Fibroblast of pulmonary artery (primary cell): ENCODE data around the gene PIGL.

Source experiments
- DNase-seq: peaks from one replicate; pipeline ENCODE4 v3.0.0-alpha.2; 2010; ENCODE audit warnings: low read depth
- H3K4me3 ChIP-seq: replicated peaks from 2 replicates; pipeline ENCODE4 v1.5.1; 2011; ENCODE audit warnings: low read depth, mild to moderate bottlenecking, control low read depth, low read length, moderate library complexity
- TF ChIP-seq, protein P1 (sequence below): IDR thresholded peaks from 2 replicates; pipeline ENCODE4 v1.5.1; 2011; ENCODE audit warnings: mild to moderate bottlenecking, control low read depth, low read length, inconsistent platforms; ENCODE audit errors: missing control alignments

PIGL gene

DNA sequence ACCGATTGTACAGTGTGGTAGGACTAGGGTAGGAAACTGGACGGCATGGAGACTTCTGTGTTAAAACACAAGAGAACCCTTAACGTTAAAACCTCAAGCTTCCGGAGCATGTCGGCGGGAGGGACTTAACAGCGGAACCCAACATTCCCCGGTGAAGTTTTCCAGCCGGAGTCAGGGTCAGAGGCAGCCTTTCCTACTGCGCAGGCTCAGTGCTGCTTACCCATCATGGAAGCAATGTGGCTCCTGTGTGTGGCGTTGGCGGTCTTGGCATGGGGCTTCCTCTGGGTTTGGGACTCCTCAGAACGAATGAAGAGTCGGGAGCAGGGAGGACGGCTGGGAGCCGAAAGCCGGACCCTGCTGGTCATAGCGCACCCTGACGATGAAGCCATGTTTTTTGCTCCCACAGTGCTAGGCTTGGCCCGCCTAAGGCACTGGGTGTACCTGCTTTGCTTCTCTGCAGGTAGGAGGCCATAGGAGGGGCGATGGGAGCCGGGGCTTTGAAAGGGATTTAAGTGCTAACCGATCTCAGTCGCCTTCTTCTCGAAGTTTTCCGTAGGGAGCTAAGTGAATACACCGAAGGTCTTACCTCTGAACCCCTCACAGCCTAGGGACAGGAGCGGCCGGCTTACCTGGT is at the start of gene PIGL:
Gene PIGL, plus strand, starts transcription at position 209 of the 634 bp plus-strand sequence. Its CDS starts 17 bp downstream, at position 226.
- peak; percentile 98 for DNase-seq
- peak within 1 kb of the TSS; percentile 99 for H3K4me3 ChIP-seq
- TF ChIP-seq, protein P1, sequence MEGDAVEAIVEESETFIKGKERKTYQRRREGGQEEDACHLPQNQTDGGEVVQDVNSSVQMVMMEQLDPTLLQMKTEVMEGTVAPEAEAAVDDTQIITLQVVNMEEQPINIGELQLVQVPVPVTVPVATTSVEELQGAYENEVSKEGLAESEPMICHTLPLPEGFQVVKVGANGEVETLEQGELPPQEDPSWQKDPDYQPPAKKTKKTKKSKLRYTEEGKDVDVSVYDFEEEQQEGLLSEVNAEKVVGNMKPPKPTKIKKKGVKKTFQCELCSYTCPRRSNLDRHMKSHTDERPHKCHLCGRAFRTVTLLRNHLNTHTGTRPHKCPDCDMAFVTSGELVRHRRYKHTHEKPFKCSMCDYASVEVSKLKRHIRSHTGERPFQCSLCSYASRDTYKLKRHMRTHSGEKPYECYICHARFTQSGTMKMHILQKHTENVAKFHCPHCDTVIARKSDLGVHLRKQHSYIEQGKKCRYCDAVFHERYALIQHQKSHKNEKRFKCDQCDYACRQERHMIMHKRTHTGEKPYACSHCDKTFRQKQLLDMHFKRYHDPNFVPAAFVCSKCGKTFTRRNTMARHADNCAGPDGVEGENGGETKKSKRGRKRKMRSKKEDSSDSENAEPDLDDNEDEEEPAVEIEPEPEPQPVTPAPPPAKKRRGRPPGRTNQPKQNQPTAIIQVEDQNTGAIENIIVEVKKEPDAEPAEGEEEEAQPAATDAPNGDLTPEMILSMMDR: no peak

DNA sequence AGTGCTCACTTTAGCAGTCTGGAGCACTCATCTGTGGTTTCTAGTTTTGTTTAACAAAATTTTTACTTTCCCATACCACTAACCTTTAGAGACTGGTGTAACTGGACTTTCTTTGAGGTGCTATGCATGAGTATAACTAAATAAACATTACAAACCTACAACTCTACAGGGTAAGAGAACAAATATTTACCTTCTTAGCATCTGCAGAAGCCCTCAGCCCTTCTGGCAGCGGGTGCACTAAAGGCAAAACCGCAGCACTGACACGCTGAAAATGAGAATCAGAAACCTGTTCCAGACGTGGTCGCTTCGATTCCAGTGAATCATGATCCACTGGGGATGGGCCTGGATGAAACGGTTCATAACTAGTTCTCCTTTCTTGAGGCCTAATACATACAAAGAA is 45.4 kb upstream of the PIGL start:
- no peak overlapping the region for H3K4me3 ChIP-seq
- no peak for DNase-seq
- TF ChIP-seq, protein P1: no peak

DNA sequence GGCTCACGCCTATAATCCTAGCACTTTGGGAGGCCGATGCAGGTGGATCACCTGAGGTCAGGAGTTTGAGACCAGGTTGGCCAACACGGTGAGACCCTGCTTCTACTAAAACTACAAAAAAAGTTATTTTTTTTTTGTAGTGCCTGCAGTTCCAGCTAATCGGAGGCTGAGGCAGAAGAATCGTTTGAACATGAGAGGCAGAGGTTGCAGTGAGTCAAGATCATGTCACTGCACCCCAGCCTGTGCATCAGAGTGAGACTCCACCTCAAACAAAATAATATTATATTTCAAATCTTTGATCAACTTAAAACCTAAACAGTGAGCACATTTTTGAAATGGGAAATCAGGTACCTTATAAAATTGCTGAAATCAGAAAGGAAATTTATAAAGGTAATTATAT is 38.2 kb upstream of the PIGL start:
- no peak overlapping the region for H3K4me3 ChIP-seq
- TF ChIP-seq, protein P1: no peak
- DNase-seq: no peak

DNA sequence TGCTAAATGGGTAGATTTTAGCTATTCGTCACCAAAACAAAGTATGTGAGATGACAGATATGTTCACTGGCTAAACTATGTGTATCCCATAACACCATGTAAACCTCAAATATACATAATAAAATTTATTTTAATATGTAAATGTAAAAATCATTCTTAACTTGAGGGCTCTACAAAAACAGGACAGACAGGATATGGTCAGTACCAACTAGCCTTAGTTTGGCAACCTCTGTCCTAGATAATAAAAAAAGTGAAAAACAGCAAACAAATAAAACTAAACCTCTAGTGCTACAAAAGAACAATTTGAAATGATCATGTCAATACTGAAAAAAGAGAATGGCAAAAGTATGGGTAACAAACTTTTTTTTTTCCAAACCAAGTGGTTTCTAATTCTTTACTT is 35.4 kb upstream of the PIGL start:
- DNase-seq: no peak
- no peak overlapping the region for H3K4me3 ChIP-seq
- TF ChIP-seq, protein P1: no peak

DNA sequence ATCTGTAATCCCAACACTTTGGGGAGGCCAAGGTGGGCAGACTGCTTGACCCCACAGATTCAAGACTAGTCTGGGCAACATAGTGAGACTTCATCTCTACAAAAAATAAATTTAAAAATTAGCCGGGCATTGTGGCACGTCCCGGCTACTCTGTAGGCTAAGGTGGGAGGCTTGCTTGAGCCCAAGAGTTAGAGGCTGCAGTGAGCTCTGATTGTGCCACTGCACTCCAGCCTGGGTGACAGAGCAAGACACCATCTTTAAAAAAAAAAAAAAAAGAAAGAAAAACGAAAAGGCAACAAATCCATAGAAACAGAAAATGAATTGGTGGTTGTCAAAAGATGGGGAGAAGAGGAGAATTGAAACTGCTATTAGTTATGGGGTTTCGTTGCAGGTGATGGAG is 29.4 kb upstream of the PIGL start:
- DNase-seq: no peak
- H3K4me3 ChIP-seq: no peak overlapping the region
- TF ChIP-seq, protein P1: no peak

DNA sequence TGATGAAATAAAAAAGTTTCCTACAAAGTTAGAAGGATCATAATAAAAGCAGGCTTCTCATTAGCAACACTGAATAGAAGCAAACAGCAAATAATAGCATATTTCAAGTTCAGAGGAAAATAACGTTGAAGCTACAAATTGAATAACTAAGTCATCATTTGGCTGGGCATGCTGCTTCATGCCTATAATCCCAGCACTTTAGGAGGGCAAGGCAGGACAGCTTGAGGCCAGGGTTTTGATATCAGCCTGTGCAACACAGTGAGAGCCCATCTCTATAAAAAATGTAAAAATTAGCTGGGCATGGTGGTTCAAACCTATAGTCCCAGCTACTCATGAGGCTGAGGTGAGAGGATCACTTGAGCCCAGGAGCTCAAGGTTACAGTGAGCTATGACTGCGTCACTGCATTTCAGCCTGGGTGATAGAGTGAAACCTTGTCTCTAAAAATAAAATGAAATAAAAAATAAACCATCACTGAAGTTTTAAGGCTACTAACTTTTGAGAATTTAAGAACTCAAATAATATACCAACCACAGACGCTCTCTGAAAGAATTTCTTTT is 27.1 kb upstream of the PIGL start:
- no peak for DNase-seq
- TF ChIP-seq, protein P1: no peak

More for the DNA sequence above, 27.1 kb upstream of the PIGL start:
- H3K4me3 ChIP-seq: no peak overlapping the region
